ENCODE results near the gene HHATL.

The HHATL gene

DNA sequence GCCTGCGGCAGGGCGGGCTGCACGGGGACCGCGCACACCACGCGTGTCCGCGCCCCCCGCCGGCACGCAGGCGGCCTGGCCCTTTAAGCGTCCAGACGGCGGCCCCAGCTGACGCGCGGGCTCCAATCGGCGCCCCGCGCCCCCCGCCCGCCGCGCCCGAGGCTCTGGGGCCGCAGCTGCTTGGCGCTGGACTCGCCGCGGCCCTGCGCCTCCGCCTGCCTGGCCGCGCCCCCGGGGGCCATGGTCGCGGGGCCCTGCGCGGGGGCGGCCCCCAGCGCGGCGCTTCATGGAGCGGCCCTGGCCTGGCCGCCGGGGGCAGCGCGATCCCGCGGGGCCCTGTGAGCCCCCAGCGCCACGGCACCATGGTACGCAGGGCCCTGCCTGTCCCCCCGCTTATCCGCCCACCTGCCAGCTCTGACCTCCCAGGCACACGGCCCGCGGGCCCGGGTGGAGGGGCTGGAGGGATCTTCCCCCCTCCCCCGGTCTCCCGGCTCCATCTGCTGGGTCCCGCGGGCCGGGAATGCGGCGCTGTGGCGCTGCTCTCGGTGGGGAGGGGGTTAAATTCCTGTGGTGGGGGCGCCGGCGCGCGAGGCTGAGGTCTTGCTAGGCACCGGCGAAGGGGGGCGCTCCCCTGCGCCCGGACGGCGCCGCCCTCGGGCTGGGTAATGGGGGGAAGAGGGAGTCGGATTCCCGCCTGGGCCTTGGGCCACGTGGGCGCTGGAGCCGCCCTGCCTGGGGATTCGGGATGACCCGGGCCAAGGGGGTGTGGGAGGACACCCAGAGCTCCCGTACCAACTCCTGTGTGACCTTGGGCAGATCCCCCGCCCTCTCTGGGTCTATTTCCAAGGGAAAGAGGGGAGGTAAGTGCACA, 48.0 kb downstream of the HHATL start:
- no peak overlapping the region for H3K27ac ChIP-seq
- TF ChIP-seq POLR2AphosphoS5 (IDR thresholded peaks at IDR 0.05; ENCODE audit: borderline replicate concordance, low read depth, low read length): no peak
- no peak for TF ChIP-seq EZH2 (IDR thresholded peaks at IDR 0.05)
- TF ChIP-seq FOXP2 (optimal IDR thresholded peaks at IDR 0.05; ENCODE audit: control extremely low read depth, extremely low read length, insufficient read depth): no peak
- no peaks in the 10 kb centered on the region for H3K36me3 ChIP-seq (ENCODE audit: insufficient read depth, low read length)
- peak overlapping the region; percentile 64 for H3K9ac ChIP-seq (ENCODE audit: insufficient read length)
- no peak for DNase-seq (ENCODE audit: low read depth, low spot score)
- H3K9me3 ChIP-seq (ENCODE audit: low read depth, low read length): no peaks in the 10 kb centered on the region
- H3K4me3 ChIP-seq: peak overlapping the region; percentile 74

DNA sequence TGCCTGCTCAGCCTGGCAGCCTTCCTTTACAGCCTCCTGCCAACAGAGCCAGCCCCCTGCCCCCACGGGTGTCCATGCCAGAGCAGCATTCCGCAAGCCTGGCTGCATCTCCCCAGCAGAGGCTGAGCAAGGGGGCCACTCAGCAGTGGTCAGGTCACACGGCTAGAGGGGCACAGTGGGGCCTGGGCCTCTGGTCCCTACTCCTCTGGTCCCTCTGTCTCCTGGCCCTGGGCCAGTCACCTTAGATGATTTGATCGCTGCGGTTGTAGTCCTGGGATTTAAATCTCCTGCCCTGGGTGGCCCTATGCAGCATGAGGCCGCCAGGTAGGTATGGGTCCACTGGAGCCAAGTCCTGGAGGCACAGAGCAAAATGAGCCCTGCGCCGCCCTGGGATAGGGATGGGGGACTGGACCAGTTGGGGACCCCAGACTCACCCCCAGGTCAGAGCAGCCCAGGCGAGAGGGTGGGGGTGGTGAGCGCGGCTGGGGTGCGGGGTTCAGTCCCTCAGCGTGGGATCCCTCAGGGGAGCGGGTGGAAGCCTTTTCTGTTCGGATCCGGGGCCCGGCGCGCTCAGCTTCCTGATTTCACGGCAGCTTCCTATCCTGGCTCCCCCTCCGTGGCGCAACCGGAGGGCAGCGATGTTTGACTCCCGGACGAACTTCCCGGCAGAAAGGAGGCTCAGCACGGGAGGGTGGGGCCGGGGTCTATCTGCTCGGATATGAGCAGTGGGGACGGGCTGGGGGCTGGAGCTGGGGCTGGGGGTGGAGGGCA, 48.9 kb downstream of the HHATL start, which contains the start of gene ZBTB47:
Gene ZBTB47, plus strand, starts transcription at position 138 of the 771 bp plus-strand sequence. CDS start 4,659 bp downstream, outside the sequence.
- no peak for DNase-seq (ENCODE audit: low read depth, low spot score)
- no peaks in the 10 kb centered on the region for H3K9me3 ChIP-seq (ENCODE audit: low read depth, low read length)
- H3K4me3 ChIP-seq: peak within 1 kb of the TSS; percentile 74
- H3K36me3 ChIP-seq (ENCODE audit: insufficient read depth, low read length): no peaks in the 10 kb centered on the region
- TF ChIP-seq FOXP2 (optimal IDR thresholded peaks at IDR 0.05; ENCODE audit: control extremely low read depth, extremely low read length, insufficient read depth) (no peak), EZH2 (IDR thresholded peaks at IDR 0.05) (no peak), POLR2AphosphoS5 (IDR thresholded peaks at IDR 0.05; ENCODE audit: borderline replicate concordance, low read depth, low read length) (no peak)
- no peak within 1 kb of the TSS for H3K27ac ChIP-seq
- peak within 1 kb of the TSS; percentile 64 for H3K9ac ChIP-seq (ENCODE audit: insufficient read length)

DNA sequence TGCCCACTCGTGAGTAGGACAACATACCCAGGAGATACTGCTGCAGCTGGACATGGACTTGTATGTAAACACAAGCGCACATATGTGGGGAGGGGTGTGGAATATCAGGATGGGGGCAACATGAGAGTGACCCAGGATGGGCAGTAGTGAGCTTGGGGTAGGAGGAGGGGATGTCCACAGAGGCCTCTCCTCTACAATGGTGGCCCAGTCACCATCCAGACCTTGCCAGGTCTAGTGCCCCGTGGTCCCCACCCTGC, 49.4 kb downstream of the HHATL start:
- DNase-seq (ENCODE audit: low read depth, low spot score): no peak
- Histone ChIP-seq H3K27ac (no peak overlapping the region), H3K9ac (ENCODE audit: insufficient read length) (no peak overlapping the region), H3K36me3 (ENCODE audit: insufficient read depth, low read length) (no peaks in the 10 kb centered on the region), H3K4me3 (peak overlapping the region; percentile 74), H3K9me3 (ENCODE audit: low read depth, low read length) (no peaks in the 10 kb centered on the region)
- TF ChIP-seq POLR2AphosphoS5 (IDR thresholded peaks at IDR 0.05; ENCODE audit: borderline replicate concordance, low read depth, low read length) (no peak), EZH2 (IDR thresholded peaks at IDR 0.05) (no peak), FOXP2 (optimal IDR thresholded peaks at IDR 0.05; ENCODE audit: control extremely low read depth, extremely low read length, insufficient read depth) (no peak)

DNA sequence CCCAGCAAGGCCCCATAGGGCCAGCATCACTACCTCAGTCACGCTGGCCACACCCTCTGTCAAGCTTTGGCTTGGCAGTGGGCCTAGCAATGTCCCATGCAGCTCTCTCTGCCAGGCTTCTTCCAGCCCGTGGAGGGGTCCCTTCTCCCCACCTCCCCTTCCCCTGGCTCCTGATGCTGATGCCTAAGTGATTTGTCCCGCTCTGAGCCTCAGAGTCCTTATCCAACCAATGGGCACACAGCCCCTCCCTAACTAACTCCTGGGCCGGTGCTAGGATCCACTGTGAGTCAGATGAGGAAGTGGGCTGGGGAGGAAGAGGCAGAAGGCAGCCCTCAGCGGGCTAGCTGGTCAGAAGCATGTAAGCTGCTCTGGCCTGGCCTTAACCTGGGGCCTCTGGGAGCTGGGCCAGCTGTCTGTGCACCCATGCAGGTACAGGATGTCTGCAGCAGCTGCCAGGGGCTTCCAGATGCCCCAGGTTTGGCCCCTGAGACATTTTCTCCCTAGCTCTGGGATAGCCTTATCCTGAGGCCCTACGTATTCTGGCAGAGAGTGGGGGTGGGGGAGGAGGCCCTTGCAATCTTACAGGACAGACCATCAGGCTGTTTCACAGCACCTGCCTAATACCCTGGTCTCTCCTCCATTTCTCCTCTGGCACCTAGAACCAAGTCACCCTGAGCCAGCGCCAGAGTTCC, 49.8 kb downstream of the HHATL start:
- H3K9me3 ChIP-seq (ENCODE audit: low read depth, low read length): no peaks in the 10 kb centered on the region
- DNase-seq (ENCODE audit: low read depth, low spot score): no peak
- no peak overlapping the region for H3K9ac ChIP-seq (ENCODE audit: insufficient read length)
- TF ChIP-seq POLR2AphosphoS5 (IDR thresholded peaks at IDR 0.05; ENCODE audit: borderline replicate concordance, low read depth, low read length) (no peak), EZH2 (IDR thresholded peaks at IDR 0.05) (no peak), FOXP2 (optimal IDR thresholded peaks at IDR 0.05; ENCODE audit: control extremely low read depth, extremely low read length, insufficient read depth) (no peak)
- H3K27ac ChIP-seq: no peak overlapping the region
- H3K36me3 ChIP-seq (ENCODE audit: insufficient read depth, low read length): peaks cover 3% of the 10 kb centered on the region; the same call in 1 of the 2 replicates
- H3K4me3 ChIP-seq: no peak overlapping the region

DNA sequence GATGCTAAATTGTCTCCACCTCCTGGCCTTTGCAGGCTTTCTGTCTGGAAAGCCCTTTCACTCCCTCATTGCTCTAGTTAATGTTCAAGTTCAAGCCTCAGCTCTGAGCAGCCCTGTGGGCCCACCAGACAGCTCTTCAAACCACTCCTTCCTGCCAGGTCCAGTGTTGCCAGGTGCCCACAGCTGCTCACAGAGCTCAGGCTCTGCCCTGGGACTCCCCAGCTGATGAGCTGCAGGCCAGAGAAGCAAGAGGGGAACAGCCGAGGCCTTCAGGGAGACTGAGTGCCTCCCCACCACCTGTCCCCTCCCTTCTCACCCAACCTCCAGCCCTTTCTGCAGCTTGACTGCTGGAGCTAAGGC, 50.4 kb downstream of the HHATL start:
- Histone ChIP-seq H3K4me3 (no peak overlapping the region), H3K9ac (ENCODE audit: insufficient read length) (no peak overlapping the region), H3K27ac (no peak overlapping the region), H3K9me3 (ENCODE audit: low read depth, low read length) (no peaks in the 10 kb centered on the region), H3K36me3 (ENCODE audit: insufficient read depth, low read length) (peaks cover 5% of the 10 kb centered on the region; the same call in 1 of the 2 replicates)
- DNase-seq (ENCODE audit: low read depth, low spot score): no peak
- TF ChIP-seq POLR2AphosphoS5 (IDR thresholded peaks at IDR 0.05; ENCODE audit: borderline replicate concordance, low read depth, low read length) (no peak), EZH2 (IDR thresholded peaks at IDR 0.05) (no peak), FOXP2 (optimal IDR thresholded peaks at IDR 0.05; ENCODE audit: control extremely low read depth, extremely low read length, insufficient read depth) (no peak)

DNA sequence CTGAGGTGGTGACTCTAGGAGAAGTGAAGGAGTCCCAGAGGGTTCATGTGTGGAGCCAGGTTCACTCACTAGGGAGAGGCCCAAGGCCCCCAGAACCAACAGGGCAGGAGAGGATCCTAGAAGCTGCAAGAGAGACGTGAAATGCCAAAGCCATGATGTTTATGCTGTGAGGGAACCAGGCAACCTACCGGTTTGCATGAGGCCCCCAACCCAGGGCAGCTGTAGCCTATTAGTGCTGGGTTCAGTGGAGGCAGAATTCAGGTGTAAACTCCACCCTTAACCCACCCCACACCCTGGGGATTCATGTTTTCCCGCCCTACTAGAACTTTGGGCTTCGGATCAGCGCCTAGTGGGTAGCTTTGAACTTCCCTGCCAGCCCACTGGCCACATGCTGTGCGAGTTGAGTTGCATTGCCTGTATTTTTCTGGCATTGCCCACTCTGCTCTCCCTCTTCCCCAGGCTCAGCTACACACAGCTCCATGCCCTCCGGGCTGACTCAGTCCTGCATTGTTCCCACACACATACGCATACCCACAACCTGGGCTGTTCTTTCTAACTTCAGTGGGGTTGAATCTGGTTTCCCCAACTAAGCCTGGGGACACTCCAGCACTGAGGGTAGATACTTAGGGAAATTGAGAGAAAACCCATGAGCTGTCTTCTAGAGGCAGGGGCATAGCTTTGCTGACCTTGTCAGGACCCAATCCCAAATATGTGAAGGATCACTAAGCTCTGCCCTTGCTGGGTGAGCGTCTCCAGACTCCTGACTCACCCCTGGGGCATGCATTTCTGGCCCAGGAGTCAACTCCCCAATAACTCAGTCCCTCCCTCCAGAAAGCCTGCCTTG, 51.1 kb downstream of the HHATL start:
- TF ChIP-seq FOXP2 (optimal IDR thresholded peaks at IDR 0.05; ENCODE audit: control extremely low read depth, extremely low read length, insufficient read depth) (no peak), POLR2AphosphoS5 (IDR thresholded peaks at IDR 0.05; ENCODE audit: borderline replicate concordance, low read depth, low read length) (no peak), EZH2 (IDR thresholded peaks at IDR 0.05) (no peak)
- no peak for DNase-seq (ENCODE audit: low read depth, low spot score)
- Histone ChIP-seq H3K36me3 (ENCODE audit: insufficient read depth, low read length) (peaks cover 6% of the 10 kb centered on the region; the same call in 1 of the 2 replicates), H3K27ac (no peak overlapping the region), H3K9me3 (ENCODE audit: low read depth, low read length) (no peaks in the 10 kb centered on the region), H3K4me3 (no peak overlapping the region), H3K9ac (ENCODE audit: insufficient read length) (no peak overlapping the region)

DNA sequence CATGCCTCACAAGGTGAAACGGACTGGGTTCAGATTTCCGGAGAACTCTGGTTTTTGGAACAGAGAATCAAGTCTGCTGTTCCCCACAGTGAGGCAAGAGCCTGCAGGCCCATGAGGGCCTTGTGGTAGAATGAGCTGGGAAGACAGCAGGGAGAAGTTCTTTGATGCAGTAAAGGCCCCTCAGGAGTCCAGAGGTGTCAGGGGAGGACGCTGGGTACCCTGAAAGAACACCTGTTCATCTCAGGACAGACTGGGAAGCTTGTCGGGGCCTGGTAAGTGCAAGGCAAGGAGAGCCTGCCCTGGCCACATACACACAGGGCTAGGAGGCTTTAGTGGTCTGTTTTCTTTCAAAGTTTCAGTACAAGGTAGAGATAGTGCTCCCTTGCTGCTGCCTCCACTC, 52.8 kb downstream of the HHATL start:
- Histone ChIP-seq H3K9ac (ENCODE audit: insufficient read length) (no peak overlapping the region), H3K36me3 (ENCODE audit: insufficient read depth, low read length) (peaks cover 15% of the 10 kb centered on the region; the same call in 1 of the 2 replicates), H3K9me3 (ENCODE audit: low read depth, low read length) (no peaks in the 10 kb centered on the region), H3K4me3 (no peak overlapping the region), H3K27ac (no peak overlapping the region)
- TF ChIP-seq FOXP2 (optimal IDR thresholded peaks at IDR 0.05; ENCODE audit: control extremely low read depth, extremely low read length, insufficient read depth): no peak
- no peak for TF ChIP-seq POLR2AphosphoS5 (IDR thresholded peaks at IDR 0.05; ENCODE audit: borderline replicate concordance, low read depth, low read length)
- TF ChIP-seq EZH2 (IDR thresholded peaks at IDR 0.05): no peak
- no peak for DNase-seq (ENCODE audit: low read depth, low spot score)
